Esophagus muscularis mucosa (tissue), 4 donors: ENCODE data around the gene TPH2. TPM values are rescaled to one million over a fixed set of nuclear protein-coding genes. Genes with fewer than 3 reads are reported as not detected.

Experiments used
- DNase-seq: peaks from one replicate; pipeline ENCODE4 v3.0.0-alpha.2; 2017; ENCODE audit errors: extremely low spot score
- H3K27ac ChIP-seq, 4 donors: fragments of 200-600 bp; sonication (generic); replicated peaks in 1 of 4; 1 replicate in 3 of 4; 2 replicates in 1 of 4; pipeline ENCODE4 v1.5.1; 2016 to 2019; ENCODE audit warnings: mild to moderate bottlenecking in 1 of 4
- H3K27me3 ChIP-seq, 4 donors: fragments of 200-600 bp; sonication (generic); one replicate each; pipeline versions ENCODE4 v1.5.1 to v1.6.0; 2016 to 2019
- H3K36me3 ChIP-seq, 4 donors: fragments of 200-600 bp; sonication (generic); one replicate each; pipeline ENCODE4 v1.5.1; 2016 to 2019
- H3K4me1 ChIP-seq, 4 donors: fragments of 200-600 bp; sonication (generic); one replicate each; pipeline ENCODE4 v1.5.1; 2016 to 2019
- H3K4me3 ChIP-seq, 4 donors: fragments of 200-600 bp; sonication (generic); 1 replicate in 2 of 4; 2 replicates in 2 of 4; pipeline ENCODE4 v1.5.1; 2016 to 2019; ENCODE audit warnings: mild to moderate bottlenecking in 4 of 4, moderate library complexity in 1 of 4
- H3K9me3 ChIP-seq, 4 donors: fragments of 200-600 bp; sonication (generic); 1 replicate in 3 of 4; 2 replicates in 1 of 4; pipeline ENCODE4 v1.5.1; 2016 to 2019
- EP300 ChIP-seq: sonication (generic); formaldehyde crosslinking; IDR thresholded peaks from one replicate; pipeline ENCODE4 v1.6.1; 2017; ENCODE audit warnings: antibody characterized with exemption
- POLR2A ChIP-seq: fragments of 450-650 bp; IDR thresholded peaks from one replicate; pipeline ENCODE4 v1.6.1; 2017; ENCODE audit warnings: antibody characterized with exemption, moderate library complexity, mild to moderate bottlenecking, low read depth
- POLR2AphosphoS5 ChIP-seq, 2 donors: sonication (generic); formaldehyde crosslinking; IDR thresholded peaks; one replicate each; pipeline ENCODE4 v1.6.1; 2017; ENCODE audit warnings: antibody characterized with exemption in 2 of 2
- WGBS: methylation state at CpG from one replicate; pipeline ENCODE4 v1.1.5; 2018; 5-methylcytosine and 5-hydroxymethylcytosine counted together
- intact Hi-C: fragments of 100-400 bp; cut with DNase I; formaldehyde crosslinking; loops from one replicate; pipeline ENCODE4 v1.15.1; 2023
- total RNA-seq, 4 donors: library from RNA; depleted of rRNA; stranded (reverse); fragments of >200 nt; gene quantifications; one replicate each; pipeline versions ENCODE4 v1.1.0 to v1.2.1, GENCODE V29; 2016
- TF ChIP-seq, protein P1 (sequence below), 3 experiments: fragments of 200-600 bp in 2 of 3; fragments of 450-650 bp in 1 of 3; sonication (generic) in 2 of 3; IDR thresholded peaks; one replicate each; pipeline ENCODE4 v1.5.1; 2017 to 2019; ENCODE audit warnings: antibody characterized with exemption in 3 of 3, mild to moderate bottlenecking in 2 of 3, moderate library complexity in 1 of 3

The TPH2 gene
- total RNA-seq, 4 donors from 2014 or later = 0.11 to 0.17 (median 0.13) TPM; not detected in 1

DNA sequence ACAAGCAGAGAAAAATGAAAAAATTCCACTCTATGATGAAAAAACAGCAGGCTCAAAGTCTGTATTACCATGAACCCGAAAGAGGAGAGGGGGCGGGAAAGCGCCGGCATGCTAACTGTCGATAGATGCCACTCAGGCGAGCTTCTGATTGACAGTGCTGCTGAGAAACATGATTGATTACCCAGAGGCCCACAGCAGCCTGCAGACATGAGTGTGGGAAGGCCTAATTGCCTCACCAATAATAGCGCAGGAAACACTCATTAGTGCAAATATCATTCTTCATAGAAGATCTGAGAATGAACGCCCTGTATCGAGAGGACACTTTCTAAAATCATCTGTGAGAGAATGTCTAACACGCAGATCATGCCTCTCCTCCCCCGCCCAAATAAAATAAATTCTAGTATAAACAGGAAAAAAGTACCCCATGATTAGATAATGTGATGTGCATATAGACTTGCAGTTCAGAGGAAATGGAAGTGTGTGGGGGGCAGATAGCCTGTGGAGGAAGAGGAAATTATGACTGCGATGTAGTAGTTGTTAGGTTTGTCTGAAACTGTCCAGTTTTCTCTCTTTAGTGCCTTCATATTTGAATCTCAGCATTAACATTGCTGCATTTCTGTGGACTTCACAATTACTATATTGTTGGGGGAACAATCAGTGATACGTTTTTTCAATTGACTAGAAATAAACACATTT, 15.6 kb downstream of the TPH2 start:
- Histone ChIP-seq H3K4me3 (no peak overlapping the region), H3K27me3 (no peaks in the 10 kb centered on the region), H3K36me3 (no peaks in the 10 kb centered on the region), H3K27ac (no peak overlapping the region), H3K9me3 (no peaks in the 10 kb centered on the region), H3K4me1 (peaks cover 0 to 34% (median 22%) of the 10 kb centered on the region in 4 donors)
- 81% methylated on average over 13 of the region's 13 CpGs for WGBS
- intact Hi-C loops = no loop called here
- no peak for DNase-seq
- TF ChIP-seq, protein P1, sequence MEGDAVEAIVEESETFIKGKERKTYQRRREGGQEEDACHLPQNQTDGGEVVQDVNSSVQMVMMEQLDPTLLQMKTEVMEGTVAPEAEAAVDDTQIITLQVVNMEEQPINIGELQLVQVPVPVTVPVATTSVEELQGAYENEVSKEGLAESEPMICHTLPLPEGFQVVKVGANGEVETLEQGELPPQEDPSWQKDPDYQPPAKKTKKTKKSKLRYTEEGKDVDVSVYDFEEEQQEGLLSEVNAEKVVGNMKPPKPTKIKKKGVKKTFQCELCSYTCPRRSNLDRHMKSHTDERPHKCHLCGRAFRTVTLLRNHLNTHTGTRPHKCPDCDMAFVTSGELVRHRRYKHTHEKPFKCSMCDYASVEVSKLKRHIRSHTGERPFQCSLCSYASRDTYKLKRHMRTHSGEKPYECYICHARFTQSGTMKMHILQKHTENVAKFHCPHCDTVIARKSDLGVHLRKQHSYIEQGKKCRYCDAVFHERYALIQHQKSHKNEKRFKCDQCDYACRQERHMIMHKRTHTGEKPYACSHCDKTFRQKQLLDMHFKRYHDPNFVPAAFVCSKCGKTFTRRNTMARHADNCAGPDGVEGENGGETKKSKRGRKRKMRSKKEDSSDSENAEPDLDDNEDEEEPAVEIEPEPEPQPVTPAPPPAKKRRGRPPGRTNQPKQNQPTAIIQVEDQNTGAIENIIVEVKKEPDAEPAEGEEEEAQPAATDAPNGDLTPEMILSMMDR (IDR thresholded peaks at IDR 0.05) = no peak

DNA sequence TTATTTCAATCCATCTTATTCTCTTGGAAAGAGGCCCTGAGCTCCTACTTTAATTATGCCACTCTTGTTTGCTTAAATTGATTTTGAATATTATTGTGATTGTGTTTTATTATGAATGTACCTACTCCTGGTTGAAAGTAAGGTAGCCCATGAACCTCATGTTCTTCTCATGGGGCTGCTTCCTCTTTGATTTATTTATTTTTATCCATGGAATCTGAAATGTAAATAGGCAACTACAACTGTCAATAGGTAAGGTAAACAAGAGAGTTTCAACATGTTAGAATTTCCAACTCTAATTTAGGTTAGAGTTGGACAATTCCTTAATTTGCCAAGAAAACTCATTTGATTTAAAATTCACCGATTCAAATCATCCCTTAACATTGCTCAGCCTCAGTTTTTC, 16.2 kb downstream of the TPH2 start:
- no peaks in the 10 kb centered on the region for H3K36me3 ChIP-seq
- no peak for DNase-seq
- peaks cover 0 to 31% (median 18%) of the 10 kb centered on the region in 4 donors for H3K4me1 ChIP-seq
- TF ChIP-seq EP300 (no peak), POLR2AphosphoS5 (IDR thresholded peaks at IDR 0.05) (no peak), POLR2A (no peak)
- TF ChIP-seq, protein P1 (IDR thresholded peaks at IDR 0.05) = no peak
- 94% methylated on average over 1 of the region's 1 CpG for WGBS
- no peak overlapping the region for H3K4me3 ChIP-seq
- intact Hi-C loops = no loop called here
- no peak overlapping the region for H3K27ac ChIP-seq
- H3K9me3 ChIP-seq = no peaks in the 10 kb centered on the region
- no peaks in the 10 kb centered on the region for H3K27me3 ChIP-seq

DNA sequence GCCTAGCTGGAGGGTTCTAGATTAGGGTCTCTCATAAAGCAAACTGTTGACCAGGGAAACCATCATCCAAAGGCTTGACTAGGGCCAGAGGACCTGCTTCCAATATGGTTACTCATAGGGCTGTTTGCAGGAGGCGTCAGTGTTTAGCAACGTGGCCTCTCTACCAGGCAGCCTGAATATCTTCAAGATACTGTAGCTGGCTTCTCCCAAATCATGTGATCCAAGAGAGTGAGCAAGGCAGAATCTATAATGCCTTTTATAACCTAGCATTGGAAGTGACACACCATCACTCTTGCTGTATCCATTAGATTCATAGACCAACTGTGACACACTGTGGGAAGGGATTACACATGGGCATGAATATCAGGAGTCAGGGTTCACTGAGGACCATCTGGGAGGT, 17.3 kb downstream of the TPH2 start:
- no peak for DNase-seq
- no peaks in the 10 kb centered on the region for H3K36me3 ChIP-seq
- H3K27me3 ChIP-seq = no peaks in the 10 kb centered on the region
- TF ChIP-seq POLR2A (no peak), EP300 (no peak), POLR2AphosphoS5 (IDR thresholded peaks at IDR 0.05) (no peak)
- TF ChIP-seq, protein P1 (IDR thresholded peaks at IDR 0.05) = no peak
- H3K9me3 ChIP-seq = no peaks in the 10 kb centered on the region
- no peak overlapping the region for H3K27ac ChIP-seq
- H3K4me3 ChIP-seq = no peak overlapping the region
- 57% methylated on average over 2 of the region's 2 CpGs for WGBS
- intact Hi-C loops = no loop called here
- H3K4me1 ChIP-seq = peaks cover 0 to 28% (median 15%) of the 10 kb centered on the region in 4 donors

DNA sequence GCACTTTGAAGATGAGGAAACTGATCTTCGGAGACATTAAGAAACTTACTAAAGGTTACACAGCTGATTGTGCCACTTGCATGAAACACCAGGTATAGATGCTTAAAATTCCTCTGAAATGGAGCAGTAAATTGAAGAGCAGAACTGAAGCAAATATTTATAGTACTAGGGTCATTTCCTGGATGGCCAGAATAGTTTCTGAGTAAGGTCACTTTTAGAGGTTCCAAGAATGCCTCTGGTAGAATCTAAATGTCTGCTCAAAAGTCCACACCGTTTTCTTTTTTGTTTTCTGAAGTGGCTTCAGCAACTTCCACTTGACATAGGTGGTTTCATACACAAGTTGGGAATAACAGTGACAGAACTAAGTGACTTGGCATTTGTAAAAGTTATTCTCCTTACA, 19.4 kb downstream of the TPH2 start:
- Histone ChIP-seq H3K9me3 (no peaks in the 10 kb centered on the region), H3K4me3 (no peak overlapping the region), H3K27me3 (no peaks in the 10 kb centered on the region), H3K4me1 (peaks cover 0 to 26% (median 15%) of the 10 kb centered on the region in 4 donors), H3K27ac (peak overlapping the region in 1 of 4 donors; percentile 46), H3K36me3 (no peaks in the 10 kb centered on the region)
- intact Hi-C loops = no loop called here
- TF ChIP-seq POLR2AphosphoS5 (IDR thresholded peaks at IDR 0.05) (no peak), EP300 (no peak), POLR2A (no peak)
- TF ChIP-seq, protein P1 (IDR thresholded peaks at IDR 0.05) = no peak
- WGBS = 35% methylated on average over 2 of the region's 2 CpGs
- DNase-seq = no peak

DNA sequence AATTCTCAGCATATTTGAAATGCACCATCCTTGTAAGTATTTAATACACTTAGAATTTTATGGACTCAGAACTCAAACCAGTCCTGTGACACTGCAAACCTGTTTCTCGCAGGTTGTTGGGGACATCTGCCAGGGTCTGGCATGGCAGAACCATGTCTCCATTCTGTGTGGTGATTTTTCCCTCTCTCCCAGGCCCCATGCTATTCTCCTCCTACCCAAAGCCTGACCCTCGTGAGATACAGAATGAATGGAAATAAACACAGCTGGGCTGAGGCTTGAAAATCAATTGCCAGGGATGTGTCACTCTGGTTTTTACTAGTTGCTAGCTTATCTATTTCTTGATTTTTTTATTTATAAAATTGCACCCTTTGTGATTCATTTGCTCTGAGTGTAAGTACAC, 19.8 kb downstream of the TPH2 start:
- peak overlapping the region in 1 of 4 donors; percentile 46 for H3K27ac ChIP-seq
- H3K4me1 ChIP-seq = peaks cover 0 to 24% (median 15%) of the 10 kb centered on the region in 4 donors
- H3K9me3 ChIP-seq = no peaks in the 10 kb centered on the region
- intact Hi-C loops = no loop called here
- no peak overlapping the region for H3K4me3 ChIP-seq
- H3K27me3 ChIP-seq = no peaks in the 10 kb centered on the region
- DNase-seq = no peak
- TF ChIP-seq POLR2A = no peak
- WGBS = 45% methylated on average over 2 of the region's 2 CpGs
- H3K36me3 ChIP-seq = no peaks in the 10 kb centered on the region
